Inflammatory macrophage (primary cell): ENCODE measurements around the gene PRKAG1.

Experiments used
- DNase-seq, 2 donors: peaks; one replicate each; pipeline ENCODE4 v3.0.0-alpha.2; 2020 to 2022

PRKAG1 gene

GRCh38 chr12:48980389-48980952 is 38.1 kb downstream of the PRKAG1 start:
- DNase-seq, result no peak

- DNase-seq, result no peak
Observed at GRCh38 chr12:48979602-48980388, 38.8 kb downstream of the PRKAG1 start.

GRCh38 chr12:48978741-48979601 is 39.6 kb downstream of the PRKAG1 start:
- no peak for DNase-seq

- DNase-seq, result no peak
Observed at GRCh38 chr12:48978291-48978740, 40.3 kb downstream of the PRKAG1 start, which contains the start of gene WNT1. TSS of gene WNT1 (plus strand) at chr12:48978322. CDS start at chr12:48978651, 329 bp downstream.

GRCh38 chr12:48977290-48978281 is 41.0 kb downstream of the PRKAG1 start:
- peak; percentile 48 to 75 for DNase-seq

- DNase-seq, result peak; percentile 25 to 48
Observed at GRCh38 chr12:48973941-48974673, 44.5 kb downstream of the PRKAG1 start.

- peak; percentile 55 to 68 for DNase-seq
Observed at GRCh38 chr12:48973531-48973930, 45.0 kb downstream of the PRKAG1 start.

- no peak for DNase-seq
Observed at GRCh38 chr12:48972952-48973483, 45.6 kb downstream of the PRKAG1 start.

- peak in 1 of 2 donors; percentile 24 for DNase-seq
Observed at GRCh38 chr12:48972213-48972951, 46.2 kb downstream of the PRKAG1 start.

GRCh38 chr12:48970702-48971334 is 47.8 kb downstream of the PRKAG1 start:
- no peak for DNase-seq

- DNase-seq, result no peak
Observed at GRCh38 chr12:48969833-48970701, 48.5 kb downstream of the PRKAG1 start.

GRCh38 chr12:48969160-48969771 is 49.3 kb downstream of the PRKAG1 start:
- DNase-seq, result no peak

GRCh38 chr12:48968467-48968866 is 50.1 kb downstream of the PRKAG1 start:
- DNase-seq, result no peak

GRCh38 chr12:48967991-48968390 is 50.6 kb downstream of the PRKAG1 start:
- no peak for DNase-seq

- peak; percentile 36 to 57 for DNase-seq
Observed at GRCh38 chr12:48966177-48966895, 52.2 kb downstream of the PRKAG1 start.

- DNase-seq, result no peak
Observed at GRCh38 chr12:48965298-48965838, 53.2 kb downstream of the PRKAG1 start.

GRCh38 chr12:48961801-48962200 is 56.8 kb downstream of the PRKAG1 start:
- no peak for DNase-seq
